ENCODE measurements around the gene TUG1. TPM values are rescaled to one million over a fixed set of nuclear protein-coding genes. Genes with fewer than 3 reads are reported as not detected.

Gene TUG1
- total RNA-seq, 1 donor from 2014 or later = 74.7 TPM

- no peak overlapping the region for H3K4me3 Mint-ChIP-seq (ENCODE audit: unreplicated experiment)
- H3K36me3 Mint-ChIP-seq (ENCODE audit: low read depth) = peaks cover 69% of the 10 kb centered on the region
- H3K27ac Mint-ChIP-seq (ENCODE audit: unreplicated experiment) = no peak overlapping the region
- no peaks in the 10 kb centered on the region for H3K4me1 Mint-ChIP-seq (ENCODE audit: low read depth)
- no peaks in the 10 kb centered on the region for H3K9me3 Mint-ChIP-seq (ENCODE audit: low read depth)
- H3K27me3 Mint-ChIP-seq (ENCODE audit: low read depth) = no peaks in the 10 kb centered on the region
- TF ChIP-seq, protein P1, sequence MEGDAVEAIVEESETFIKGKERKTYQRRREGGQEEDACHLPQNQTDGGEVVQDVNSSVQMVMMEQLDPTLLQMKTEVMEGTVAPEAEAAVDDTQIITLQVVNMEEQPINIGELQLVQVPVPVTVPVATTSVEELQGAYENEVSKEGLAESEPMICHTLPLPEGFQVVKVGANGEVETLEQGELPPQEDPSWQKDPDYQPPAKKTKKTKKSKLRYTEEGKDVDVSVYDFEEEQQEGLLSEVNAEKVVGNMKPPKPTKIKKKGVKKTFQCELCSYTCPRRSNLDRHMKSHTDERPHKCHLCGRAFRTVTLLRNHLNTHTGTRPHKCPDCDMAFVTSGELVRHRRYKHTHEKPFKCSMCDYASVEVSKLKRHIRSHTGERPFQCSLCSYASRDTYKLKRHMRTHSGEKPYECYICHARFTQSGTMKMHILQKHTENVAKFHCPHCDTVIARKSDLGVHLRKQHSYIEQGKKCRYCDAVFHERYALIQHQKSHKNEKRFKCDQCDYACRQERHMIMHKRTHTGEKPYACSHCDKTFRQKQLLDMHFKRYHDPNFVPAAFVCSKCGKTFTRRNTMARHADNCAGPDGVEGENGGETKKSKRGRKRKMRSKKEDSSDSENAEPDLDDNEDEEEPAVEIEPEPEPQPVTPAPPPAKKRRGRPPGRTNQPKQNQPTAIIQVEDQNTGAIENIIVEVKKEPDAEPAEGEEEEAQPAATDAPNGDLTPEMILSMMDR (IDR thresholded peaks at IDR 0.05) = no peak
- DNase-seq (ENCODE audit: low spot score) = no peak
These were observed 38.8 kb upstream of the TUG1 start for GRCh38 chr22:30930228-30930627.

DNA sequence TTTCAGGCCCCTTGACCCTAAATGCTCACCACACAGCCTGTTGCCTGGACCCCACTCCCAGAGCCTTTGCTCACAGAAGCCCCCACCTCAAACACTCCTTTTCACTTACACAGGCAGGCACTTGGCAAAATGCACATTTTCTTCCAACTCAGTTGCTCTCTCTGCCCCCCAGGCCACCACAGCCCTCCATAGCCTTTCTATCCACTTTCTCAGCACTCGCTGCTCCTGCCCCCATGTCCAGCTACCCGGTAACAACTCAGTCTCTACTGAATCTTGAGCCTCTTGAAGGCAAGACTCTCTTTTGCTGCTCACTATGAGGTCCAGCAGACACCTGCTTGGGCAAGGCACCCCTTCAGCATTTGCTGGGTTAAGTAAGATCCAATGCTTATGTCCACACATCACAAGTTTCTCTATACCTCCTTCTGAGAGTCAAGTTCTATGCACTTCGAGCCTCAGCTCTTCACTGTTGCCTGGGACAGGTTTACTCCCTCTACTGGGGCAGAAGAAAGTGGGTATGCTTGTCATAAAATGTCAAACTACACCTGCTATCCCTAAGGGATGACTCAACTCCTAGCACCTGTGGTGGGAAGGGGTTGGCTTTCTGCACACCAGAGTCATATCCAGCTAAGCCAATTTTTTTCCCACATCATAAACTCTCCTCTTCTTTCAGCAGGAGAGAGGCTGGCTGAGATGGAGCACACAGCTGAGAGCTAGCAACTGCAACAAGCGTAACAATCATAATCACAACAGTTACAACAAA, 37.3 kb upstream of the TUG1 start:
- no peaks in the 10 kb centered on the region for H3K9me3 Mint-ChIP-seq (ENCODE audit: low read depth)
- H3K27ac Mint-ChIP-seq (ENCODE audit: unreplicated experiment) = no peak overlapping the region
- TF ChIP-seq, protein P1 (IDR thresholded peaks at IDR 0.05) = no peak
- H3K4me3 Mint-ChIP-seq (ENCODE audit: unreplicated experiment) = no peak overlapping the region
- no peak for DNase-seq (ENCODE audit: low spot score)
- no peaks in the 10 kb centered on the region for H3K4me1 Mint-ChIP-seq (ENCODE audit: low read depth)
- H3K36me3 Mint-ChIP-seq (ENCODE audit: low read depth) = peaks cover 70% of the 10 kb centered on the region
- H3K27me3 Mint-ChIP-seq (ENCODE audit: low read depth) = no peaks in the 10 kb centered on the region

DNA sequence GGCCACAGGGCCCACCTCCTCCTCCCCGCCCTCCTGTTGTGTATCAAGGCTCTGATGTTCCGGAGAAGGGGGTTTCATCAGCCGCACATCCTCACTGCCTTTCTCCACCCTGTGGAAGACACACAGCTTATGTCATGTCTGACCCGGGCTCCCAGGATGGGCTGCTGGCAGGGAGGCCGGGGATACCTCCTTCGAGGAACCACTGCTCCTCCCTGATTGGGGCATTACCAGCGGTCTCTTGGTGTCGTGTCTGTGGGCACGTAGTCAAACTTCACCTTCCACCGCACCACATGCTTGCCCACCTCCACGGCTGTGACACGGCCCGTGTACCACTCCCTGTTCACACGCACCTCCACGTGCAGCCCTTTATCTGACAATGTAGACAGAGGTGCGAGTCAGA, 36.4 kb upstream of the TUG1 start:
- DNase-seq (ENCODE audit: low spot score) = no peak
- Mint-ChIP-seq H3K36me3 (ENCODE audit: low read depth) (peaks cover 66% of the 10 kb centered on the region), H3K27ac (ENCODE audit: unreplicated experiment) (no peak overlapping the region)

GRCh38 chr22:30933457-30933856, 35.6 kb upstream of the TUG1 start:
- Mint-ChIP-seq H3K9me3 (ENCODE audit: low read depth) (no peaks in the 10 kb centered on the region), H3K36me3 (ENCODE audit: low read depth) (peaks cover 64% of the 10 kb centered on the region), H3K4me3 (ENCODE audit: unreplicated experiment) (no peak overlapping the region), H3K27me3 (ENCODE audit: low read depth) (no peaks in the 10 kb centered on the region), H3K27ac (ENCODE audit: unreplicated experiment) (no peak overlapping the region), H3K4me1 (ENCODE audit: low read depth) (no peaks in the 10 kb centered on the region)
- DNase-seq (ENCODE audit: low spot score) = no peak
- TF ChIP-seq, protein P1 (IDR thresholded peaks at IDR 0.05) = no peak

More for the DNA sequence above, 36.4 kb upstream of the TUG1 start:
- TF ChIP-seq, protein P1 (IDR thresholded peaks at IDR 0.05) = no peak
- H3K4me3 Mint-ChIP-seq (ENCODE audit: unreplicated experiment) = no peak overlapping the region
- H3K27me3 Mint-ChIP-seq (ENCODE audit: low read depth) = no peaks in the 10 kb centered on the region
- H3K9me3 Mint-ChIP-seq (ENCODE audit: low read depth) = no peaks in the 10 kb centered on the region
- no peaks in the 10 kb centered on the region for H3K4me1 Mint-ChIP-seq (ENCODE audit: low read depth)

GRCh38 chr22:30934053-30934452, 35.0 kb upstream of the TUG1 start:
- no peak overlapping the region for H3K4me3 Mint-ChIP-seq (ENCODE audit: unreplicated experiment)
- H3K4me1 Mint-ChIP-seq (ENCODE audit: low read depth) = no peaks in the 10 kb centered on the region
- no peaks in the 10 kb centered on the region for H3K9me3 Mint-ChIP-seq (ENCODE audit: low read depth)
- no peaks in the 10 kb centered on the region for H3K27me3 Mint-ChIP-seq (ENCODE audit: low read depth)
- no peak for DNase-seq (ENCODE audit: low spot score)
- peaks cover 64% of the 10 kb centered on the region for H3K36me3 Mint-ChIP-seq (ENCODE audit: low read depth)
- TF ChIP-seq, protein P1 (IDR thresholded peaks at IDR 0.05) = no peak
- no peak overlapping the region for H3K27ac Mint-ChIP-seq (ENCODE audit: unreplicated experiment)
